Measurements from ENCODE around the gene PTCD3. TPM values are rescaled to one million over a fixed set of nuclear protein-coding genes. Genes with fewer than 3 reads are reported as not detected.
A peak's percentile ranks its signal among the peaks of the same experiment; 100 is the strongest.

Gene PTCD3
- total RNA-seq, 1 donor from 2014 or later, result 79.4 TPM

- H3K27ac ChIP-seq, result no peak overlapping the region
- H3K27me3 ChIP-seq, result no peaks in the 10 kb centered on the region
- H3K4me3 ChIP-seq, result no peak overlapping the region
- peaks cover 41% of the 10 kb centered on the region for H3K36me3 ChIP-seq
- no peak for ATAC-seq
- no peak for TF ChIP-seq CTCF (IDR thresholded peaks at IDR 0.05)
- peaks cover 17% of the 10 kb centered on the region for H3K4me1 ChIP-seq
- H3K9me3 ChIP-seq, result no peaks in the 10 kb centered on the region
- DNase-seq, result no peak
- intact Hi-C loops (cut with DNase I), result no loop called here
Measured at GRCh38 chr2:86069783-86070339, 36.2 kb upstream of the PTCD3 start.

- no peak for TF ChIP-seq CTCF (IDR thresholded peaks at IDR 0.05)
- DNase-seq, result no peak
- H3K27ac ChIP-seq, result no peak overlapping the region
- no peaks in the 10 kb centered on the region for H3K27me3 ChIP-seq
- no peak overlapping the region for H3K4me3 ChIP-seq
- no peak for ATAC-seq
- H3K4me1 ChIP-seq, result peaks cover 17% of the 10 kb centered on the region
- no peaks in the 10 kb centered on the region for H3K9me3 ChIP-seq
- intact Hi-C loops (cut with DNase I), result no loop called here
- H3K36me3 ChIP-seq, result peaks cover 36% of the 10 kb centered on the region
Measured at GRCh38 chr2:86070868-86071267, 35.2 kb upstream of the PTCD3 start.

GRCh38 chr2:86072271-86072858 is 33.7 kb upstream of the PTCD3 start:
- Histone ChIP-seq H3K9me3 (no peaks in the 10 kb centered on the region), H3K36me3 (peaks cover 40% of the 10 kb centered on the region), H3K4me1 (peaks cover 17% of the 10 kb centered on the region), H3K27ac (peak overlapping the region; percentile 74), H3K27me3 (no peaks in the 10 kb centered on the region), H3K4me3 (no peak overlapping the region)
- no peak for TF ChIP-seq CTCF (IDR thresholded peaks at IDR 0.05)
- ATAC-seq (peak; percentile 74), DNase-seq (no peak)
- intact Hi-C loops (cut with DNase I), result no loop called here

GRCh38 chr2:86073225-86073624 is 32.8 kb upstream of the PTCD3 start:
- Histone ChIP-seq H3K27ac (no peak overlapping the region), H3K36me3 (peaks cover 42% of the 10 kb centered on the region), H3K4me3 (no peak overlapping the region), H3K9me3 (no peaks in the 10 kb centered on the region), H3K27me3 (no peaks in the 10 kb centered on the region), H3K4me1 (peaks cover 17% of the 10 kb centered on the region)
- no peak for TF ChIP-seq CTCF (IDR thresholded peaks at IDR 0.05)
- ATAC-seq, result no peak
- intact Hi-C loops (cut with DNase I), result no loop called here
- DNase-seq, result no peak

- Histone ChIP-seq H3K4me1 (peaks cover 24% of the 10 kb centered on the region), H3K36me3 (peaks cover 32% of the 10 kb centered on the region), H3K27ac (no peak overlapping the region), H3K4me3 (no peak overlapping the region), H3K9me3 (no peaks in the 10 kb centered on the region), H3K27me3 (no peaks in the 10 kb centered on the region)
- DNase-seq, result no peak
- intact Hi-C loops (cut with DNase I), result no loop called here
- ATAC-seq, result no peak
- TF ChIP-seq CTCF (IDR thresholded peaks at IDR 0.05), result no peak
Measured at GRCh38 chr2:86074256-86074655, 31.8 kb upstream of the PTCD3 start.

Data from upper lobe of right lung (tissue), 1 donor.